Sigmoid colon (tissue), 4 donors: Measurements from ENCODE around the gene PRMT3.

Experiments used
- EP300 ChIP-seq, 4 donors: sonication (generic); formaldehyde crosslinking; IDR thresholded peaks; one replicate each; pipeline ENCODE4 v1.6.1; 2017; ENCODE audit warnings: antibody characterized with exemption in 4 of 4
- POLR2A ChIP-seq, 2 donors: fragments of 450-650 bp; IDR thresholded peaks; one replicate each; pipeline ENCODE4 v1.6.1; 2016; ENCODE audit warnings: antibody characterized with exemption in 2 of 2, mild to moderate bottlenecking in 2 of 2, moderate library complexity in 2 of 2
- POLR2AphosphoS5 ChIP-seq, 4 donors: sonication (generic); formaldehyde crosslinking; IDR thresholded peaks; one replicate each; pipeline ENCODE4 v1.6.1; 2017; ENCODE audit warnings: antibody characterized with exemption in 4 of 4
- TF ChIP-seq, protein P1 (sequence below), 4 experiments: fragments of 450-650 bp in 3 of 4; fragments of 200-600 bp in 1 of 4; IDR thresholded peaks; one replicate each; pipeline ENCODE4 v1.5.1; 2016 to 2019; ENCODE audit warnings: antibody characterized with exemption in 4 of 4, mild to moderate bottlenecking in 3 of 4, moderate library complexity in 2 of 4

DNA sequence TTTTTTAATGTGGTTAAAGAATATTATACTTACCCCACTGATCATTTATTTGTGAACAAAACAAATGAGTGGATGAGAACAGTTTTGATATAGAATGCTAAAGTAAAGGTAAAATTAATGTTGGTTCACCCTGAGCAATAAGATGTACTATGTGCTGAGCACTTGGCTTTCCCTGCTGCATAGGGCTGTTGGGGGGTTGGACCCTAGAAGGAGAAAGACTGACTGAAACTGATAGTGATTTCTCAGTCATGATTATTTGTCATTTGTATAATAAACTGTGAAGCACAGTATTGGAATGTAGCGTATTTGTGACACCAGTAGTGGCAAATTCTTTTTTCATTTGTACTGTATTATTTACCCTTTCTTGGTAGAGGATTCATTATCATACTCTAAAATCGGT, 63.3 kb downstream of the PRMT3 start:
- TF ChIP-seq, protein P1, sequence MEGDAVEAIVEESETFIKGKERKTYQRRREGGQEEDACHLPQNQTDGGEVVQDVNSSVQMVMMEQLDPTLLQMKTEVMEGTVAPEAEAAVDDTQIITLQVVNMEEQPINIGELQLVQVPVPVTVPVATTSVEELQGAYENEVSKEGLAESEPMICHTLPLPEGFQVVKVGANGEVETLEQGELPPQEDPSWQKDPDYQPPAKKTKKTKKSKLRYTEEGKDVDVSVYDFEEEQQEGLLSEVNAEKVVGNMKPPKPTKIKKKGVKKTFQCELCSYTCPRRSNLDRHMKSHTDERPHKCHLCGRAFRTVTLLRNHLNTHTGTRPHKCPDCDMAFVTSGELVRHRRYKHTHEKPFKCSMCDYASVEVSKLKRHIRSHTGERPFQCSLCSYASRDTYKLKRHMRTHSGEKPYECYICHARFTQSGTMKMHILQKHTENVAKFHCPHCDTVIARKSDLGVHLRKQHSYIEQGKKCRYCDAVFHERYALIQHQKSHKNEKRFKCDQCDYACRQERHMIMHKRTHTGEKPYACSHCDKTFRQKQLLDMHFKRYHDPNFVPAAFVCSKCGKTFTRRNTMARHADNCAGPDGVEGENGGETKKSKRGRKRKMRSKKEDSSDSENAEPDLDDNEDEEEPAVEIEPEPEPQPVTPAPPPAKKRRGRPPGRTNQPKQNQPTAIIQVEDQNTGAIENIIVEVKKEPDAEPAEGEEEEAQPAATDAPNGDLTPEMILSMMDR (IDR thresholded peaks at IDR 0.05), result no peak
- TF ChIP-seq POLR2A (IDR thresholded peaks at IDR 0.05), result no peak
- TF ChIP-seq POLR2AphosphoS5 (IDR thresholded peaks at IDR 0.05), result no peak
- TF ChIP-seq EP300 (IDR thresholded peaks at IDR 0.05), result no peak
